Ascending aorta (tissue), 2 donors: Measurements from ENCODE around the gene TOP2A. TPM values are rescaled to one million over a fixed set of nuclear protein-coding genes. Genes with fewer than 3 reads are reported as not detected.

Experiments used
- DNase-seq, 2 donors: peaks; one replicate each; pipeline ENCODE4 v3.0.0-alpha.2; 2019; ENCODE audit warnings: low spot score in 2 of 2
- H3K27ac ChIP-seq, 2 donors: fragments of 200-600 bp; sonication (generic); one replicate each; pipeline ENCODE4 v1.5.1; 2016 to 2017; ENCODE audit warnings: mild to moderate bottlenecking in 1 of 2
- H3K27me3 ChIP-seq: fragments of 200-600 bp; sonication (generic); one replicate; pipeline ENCODE4 v1.5.1; 2017
- H3K36me3 ChIP-seq, 2 donors: fragments of 200-600 bp; sonication (generic); one replicate each; pipeline ENCODE4 v1.5.1; 2016
- H3K4me1 ChIP-seq, 2 donors: fragments of 200-600 bp; sonication (generic); one replicate each; pipeline ENCODE4 v1.5.1; 2016 to 2017; ENCODE audit warnings: mild to moderate bottlenecking in 1 of 2
- H3K4me3 ChIP-seq, 2 donors: fragments of 200-600 bp; sonication (generic); one replicate each; pipeline ENCODE4 v1.5.1; 2016 to 2017; ENCODE audit warnings: mild to moderate bottlenecking in 1 of 2
- H3K9me3 ChIP-seq, 2 donors: fragments of 200-600 bp; sonication (generic); one replicate each; pipeline ENCODE4 v1.5.1; 2016
- CTCF ChIP-seq, 3 experiments: fragments of 200-600 bp in 2 of 3; fragments of 450-650 bp in 1 of 3; sonication (generic) in 2 of 3; IDR thresholded peaks; one replicate each; pipeline ENCODE4 v1.5.1; 2016 to 2019; ENCODE audit warnings: antibody characterized with exemption in 3 of 3, mild to moderate bottlenecking in 1 of 3, moderate library complexity in 1 of 3
- intact Hi-C: fragments of 100-400 bp; cut with DNase I; formaldehyde crosslinking; loops from one replicate; pipeline ENCODE4 v1.15.1; 2023
- total RNA-seq: library from RNA; depleted of rRNA; stranded (reverse); fragments of >200 nt; gene quantifications from one replicate; pipeline ENCODE4 v1.1.0, GENCODE V29; 2016

TOP2A gene
- total RNA-seq, 1 donor from 2014 or later, result 0.11 TPM

DNA sequence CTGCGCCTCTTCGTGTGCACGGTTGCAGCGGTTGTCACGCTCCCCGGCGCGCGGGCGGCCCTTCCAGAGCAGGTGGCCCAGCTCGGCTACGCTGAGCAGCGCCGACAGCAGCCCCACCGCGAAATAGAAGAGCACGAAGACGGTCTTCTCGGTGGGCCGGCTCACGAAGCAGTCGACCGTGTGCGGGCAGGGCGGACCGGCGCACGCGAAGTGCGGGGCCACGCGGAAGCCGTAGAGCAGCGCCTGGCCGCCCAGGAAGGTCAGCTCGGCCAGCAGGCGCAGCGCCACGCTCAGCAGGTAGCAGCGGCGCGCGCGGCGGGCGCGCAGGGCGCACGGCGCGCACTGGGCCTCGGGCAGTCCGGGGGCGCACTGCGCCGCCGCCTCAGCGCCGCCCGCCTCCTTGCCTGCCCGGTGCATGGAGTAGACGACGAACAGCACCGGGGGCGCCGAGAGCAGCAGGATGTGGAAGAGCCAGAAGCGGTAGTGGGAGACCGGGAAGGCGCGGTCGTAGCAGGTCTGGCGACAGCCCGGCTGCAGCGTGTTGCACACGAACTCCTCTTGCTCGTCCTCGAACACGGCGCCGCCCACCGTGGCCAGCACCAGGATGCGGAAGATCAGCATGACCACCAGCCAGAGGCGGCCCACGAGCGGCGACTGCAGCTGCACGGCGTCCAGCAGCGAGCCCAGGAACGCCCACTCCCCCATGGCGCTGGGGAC is 54.4 kb downstream of the TOP2A start:
- H3K36me3 ChIP-seq, result no peaks in the 10 kb centered on the region
- no peak for TF ChIP-seq CTCF (IDR thresholded peaks at IDR 0.05)
- no peak for DNase-seq
- H3K4me3 ChIP-seq, result peak overlapping the region; percentile 41 to 65
- peaks cover 0 to 4% of the 10 kb centered on the region in 2 donors for H3K4me1 ChIP-seq
- no peaks in the 10 kb centered on the region for H3K27me3 ChIP-seq
- no peak overlapping the region for H3K27ac ChIP-seq
- no peaks in the 10 kb centered on the region for H3K9me3 ChIP-seq
- intact Hi-C loops, result no loop called here

GRCh38 chr17:40362696-40363110 is 55.0 kb downstream of the TOP2A start:
- H3K27me3 ChIP-seq, result no peaks in the 10 kb centered on the region
- peak overlapping the region; percentile 41 to 65 for H3K4me3 ChIP-seq
- H3K4me1 ChIP-seq, result peaks cover 0 to 4% of the 10 kb centered on the region in 2 donors
- H3K9me3 ChIP-seq, result no peaks in the 10 kb centered on the region
- no peaks in the 10 kb centered on the region for H3K36me3 ChIP-seq
- no peak overlapping the region for H3K27ac ChIP-seq
- no peak for DNase-seq
- intact Hi-C loops, result no loop called here
- peak; percentile 43 to 54 (median 43) for TF ChIP-seq CTCF (IDR thresholded peaks at IDR 0.05)

- Histone ChIP-seq H3K4me1 (peaks cover 0 to 4% of the 10 kb centered on the region in 2 donors), H3K9me3 (no peaks in the 10 kb centered on the region), H3K27me3 (no peaks in the 10 kb centered on the region), H3K4me3 (peak overlapping the region; percentile 41 to 65), H3K36me3 (no peaks in the 10 kb centered on the region), H3K27ac (no peak overlapping the region)
- DNase-seq, result no peak
- no peak for TF ChIP-seq CTCF (IDR thresholded peaks at IDR 0.05)
- intact Hi-C loops, result no loop called here
These were observed 55.6 kb downstream of the TOP2A start for GRCh38 chr17:40361925-40362695.

GRCh38 chr17:40361063-40361924 is 56.4 kb downstream of the TOP2A start:
- Histone ChIP-seq H3K36me3 (peaks cover 2 to 4% of the 10 kb centered on the region in 2 donors), H3K9me3 (no peaks in the 10 kb centered on the region), H3K4me1 (peaks cover 0 to 4% of the 10 kb centered on the region in 2 donors), H3K27me3 (no peaks in the 10 kb centered on the region), H3K27ac (no peak overlapping the region), H3K4me3 (no peak overlapping the region)
- no peak for TF ChIP-seq CTCF (IDR thresholded peaks at IDR 0.05)
- no peak for DNase-seq
- intact Hi-C loops, result no loop called here

- Histone ChIP-seq H3K36me3 (peaks cover 10 to 16% of the 10 kb centered on the region in 2 donors), H3K27me3 (no peaks in the 10 kb centered on the region), H3K4me3 (no peak overlapping the region), H3K9me3 (no peaks in the 10 kb centered on the region), H3K27ac (no peak overlapping the region), H3K4me1 (peaks cover 0 to 4% of the 10 kb centered on the region in 2 donors)
- DNase-seq, result no peak
- intact Hi-C loops, result no loop called here
- no peak for TF ChIP-seq CTCF (IDR thresholded peaks at IDR 0.05)
These were observed 57.6 kb downstream of the TOP2A start for GRCh38 chr17:40360091-40360490.
